H9 (cell line): Measurements from ENCODE around the gene OR10H1. TPM values are rescaled to one million over a fixed set of nuclear protein-coding genes. Genes with fewer than 3 reads are reported as not detected.

Source experiments
- DNase-seq: peaks from one replicate; pipeline ENCODE4 v3.0.0-alpha.2; 2017
- H2AFZ ChIP-seq: one replicate; pipeline ENCODE4 v1.6.1; 2013; ENCODE audit warnings: mild to moderate bottlenecking, low read length, control low read depth, moderate library complexity
- H2AK5ac ChIP-seq: 2 replicates; pipeline ENCODE4 v1.6.1; 2013; ENCODE audit warnings: low read length, control low read depth, mixed read lengths; ENCODE audit not compliant: insufficient read length
- H2BK120ac ChIP-seq: one replicate; pipeline ENCODE4 v1.6.1; 2013; ENCODE audit warnings: low read depth, mild to moderate bottlenecking, low read length, control low read depth, inconsistent platforms; ENCODE audit not compliant: poor library complexity, severe bottlenecking
- H2BK12ac ChIP-seq: 2 replicates; pipeline ENCODE4 v1.6.1; 2013; ENCODE audit warnings: low read length, control low read depth, mixed read lengths, low read depth; ENCODE audit not compliant: insufficient read length
- H2BK15ac ChIP-seq: 2 replicates; pipeline ENCODE4 v1.6.1; 2013; ENCODE audit warnings: low read depth, low read length, control low read depth
- H2BK20ac ChIP-seq: one replicate; pipeline ENCODE4 v1.6.1; 2013; ENCODE audit warnings: low read depth, mild to moderate bottlenecking, low read length, control low read depth, inconsistent platforms; ENCODE audit not compliant: poor library complexity, severe bottlenecking
- H2BK5ac ChIP-seq: 2 replicates; pipeline ENCODE4 v1.6.1; 2013; ENCODE audit warnings: low read length, control low read depth, mixed read lengths; ENCODE audit not compliant: insufficient read length
- H3K14ac ChIP-seq: 2 replicates; pipeline ENCODE4 v1.6.1; 2013; ENCODE audit warnings: low read length, control low read depth; ENCODE audit not compliant: insufficient read depth
- H3K18ac ChIP-seq: 2 replicates; pipeline ENCODE4 v1.6.1; 2013; ENCODE audit warnings: low read depth, mild to moderate bottlenecking, mixed read lengths, low read length, control low read depth; ENCODE audit not compliant: insufficient read length
- H3K23ac ChIP-seq: 2 replicates; pipeline ENCODE4 v1.6.1; 2013; ENCODE audit warnings: low read length, control low read depth, mixed read lengths, low read depth; ENCODE audit not compliant: insufficient read length
- H3K23me2 ChIP-seq: 2 replicates; pipeline ENCODE4 v1.6.1; 2013; ENCODE audit warnings: low read depth, mild to moderate bottlenecking, mixed read lengths, low read length, control low read depth; ENCODE audit not compliant: insufficient read length, poor library complexity, severe bottlenecking
- H3K27ac ChIP-seq: 2 replicates; pipeline ENCODE4 v1.5.1; 2013; ENCODE audit warnings: low read length, control low read depth, mixed read lengths, low read depth; ENCODE audit not compliant: insufficient read length
- H3K27me3 ChIP-seq: 2 replicates; pipeline ENCODE4 v1.6.1; 2013; ENCODE audit warnings: low read length, control low read depth, inconsistent platforms; ENCODE audit not compliant: insufficient read depth
- H3K4ac ChIP-seq: 2 replicates; pipeline ENCODE4 v1.6.1; 2013; ENCODE audit warnings: low read depth, mild to moderate bottlenecking, control low read depth, inconsistent platforms, low read length, moderate library complexity
- H3K4me1 ChIP-seq: 2 replicates; pipeline ENCODE4 v1.6.1; 2013; ENCODE audit warnings: low read length, control low read depth, inconsistent platforms; ENCODE audit not compliant: insufficient read depth
- H3K4me2 ChIP-seq: 2 replicates; pipeline ENCODE4 v1.6.1; 2013; ENCODE audit warnings: low read length, control low read depth, mixed read lengths; ENCODE audit not compliant: insufficient read length, insufficient read depth
- H3K56ac ChIP-seq: 2 replicates; pipeline ENCODE4 v1.6.1; 2013; ENCODE audit warnings: low read depth, mild to moderate bottlenecking, mixed read lengths, low read length, control low read depth; ENCODE audit not compliant: insufficient read length
- H3K79me1 ChIP-seq: 2 replicates; pipeline ENCODE4 v1.6.1; 2013; ENCODE audit warnings: low read depth, mild to moderate bottlenecking, moderate library complexity, low read length, control low read depth, inconsistent platforms; ENCODE audit not compliant: insufficient read depth, poor library complexity, severe bottlenecking
- H3K79me2 ChIP-seq: 2 replicates; pipeline ENCODE4 v1.6.1; 2013; ENCODE audit warnings: low read length, control low read depth, inconsistent platforms; ENCODE audit not compliant: insufficient read depth
- H3K9ac ChIP-seq: 2 replicates; pipeline ENCODE4 v1.6.1; 2013; ENCODE audit warnings: low read length, control low read depth, mixed read lengths; ENCODE audit not compliant: insufficient read length; ENCODE audit errors: extremely low read depth
- H3K9me3 ChIP-seq: one replicate; pipeline ENCODE4 v1.6.1; 2013; ENCODE audit warnings: low read depth, low read length, inconsistent platforms; ENCODE audit not compliant: control insufficient read depth
- H3T11ph ChIP-seq: one replicate; pipeline ENCODE4 v1.6.1; 2013; ENCODE audit warnings: mild to moderate bottlenecking, low read length, control low read depth, inconsistent platforms
- H4K20me1 ChIP-seq: one replicate; pipeline ENCODE4 v1.6.1; 2013; ENCODE audit not compliant: control insufficient read depth, insufficient read length, insufficient read depth
- H4K5ac ChIP-seq: 2 replicates; pipeline ENCODE4 v1.6.1; 2013; ENCODE audit warnings: low read depth, mild to moderate bottlenecking, mixed read lengths, low read length, control low read depth; ENCODE audit not compliant: insufficient read length
- H4K8ac ChIP-seq: replicated peaks from 2 replicates; pipeline ENCODE4 v1.6.1; 2013; ENCODE audit warnings: low read length, control low read depth, mixed read lengths, low read depth; ENCODE audit not compliant: insufficient read length
- H4K91ac ChIP-seq: 2 replicates; pipeline ENCODE4 v1.6.1; 2013; ENCODE audit warnings: low read depth, mild to moderate bottlenecking, moderate library complexity, mixed read lengths, low read length, control low read depth; ENCODE audit not compliant: insufficient read length
- H3K27ac Mint-ChIP-seq, 3 experiments: 2 replicates in 2 of 3; 3 replicates in 1 of 3; pipeline ENCODE4 v1.8.0; 2020 to 2021; ENCODE audit warnings: mixed read lengths in 3 of 3, mild to moderate bottlenecking in 1 of 3, moderate library complexity in 1 of 3
- H3K27me3 Mint-ChIP-seq: 2 replicates; pipeline ENCODE4 v1.8.0; 2021; ENCODE audit warnings: low read depth, mild to moderate bottlenecking, moderate library complexity, mixed read lengths
- H3K36me3 Mint-ChIP-seq, 3 experiments: 2 replicates in 2 of 3; 3 replicates in 1 of 3; pipeline ENCODE4 v1.8.0; 2020 to 2021; ENCODE audit warnings: low read depth in 3 of 3, mixed read lengths in 3 of 3; ENCODE audit not compliant: insufficient read depth in 1 of 3
- H3K4me1 Mint-ChIP-seq, 2 experiments: 2 replicates each; pipeline ENCODE4 v1.8.0; 2020; ENCODE audit warnings: mixed read lengths in 2 of 2
- H3K4me3 Mint-ChIP-seq, 2 experiments: 2 replicates in 1 of 2; 3 replicates in 1 of 2; pipeline ENCODE4 v1.8.0; 2020 to 2021; ENCODE audit warnings: mild to moderate bottlenecking in 2 of 2, mixed read lengths in 2 of 2, moderate library complexity in 1 of 2
- H3K9me3 Mint-ChIP-seq, 2 experiments: 2 replicates in 1 of 2; 3 replicates in 1 of 2; pipeline ENCODE4 v1.8.0; 2020; ENCODE audit warnings: mild to moderate bottlenecking in 2 of 2, mixed read lengths in 2 of 2, moderate library complexity in 1 of 2
- CTCF ChIP-seq: fragments of 200-600 bp; sonication (generic); conservative IDR thresholded peaks from 3 replicates; pipeline ENCODE4 v1.8.0; 2021; ENCODE audit warnings: antibody characterized with exemption, mild to moderate bottlenecking
- WGBS: extraction: QIAGEN DNeasy Blood & Tissue Kit; methylation state at CpG from one replicate; pipeline ENCODE4 v1.1.7; 2013; ENCODE audit warnings: missing lambda C conversion rate, low lambda C conversion rate, mixed read lengths; ENCODE audit not compliant: insufficient read length; ENCODE audit errors: extremely low coverage; 5-methylcytosine and 5-hydroxymethylcytosine counted together
- total RNA-seq: library from RNA; stranded (reverse); gene quantifications from 2 replicates; pipeline ENCODE4 v1.2.1, GENCODE V29; 2021

The OR10H1 gene
- total RNA-seq, 1 experiment from 2014 or later = not detected

GRCh38 chr19:15864824-15865223 is 49.4 kb upstream of the OR10H1 start:
- no peak overlapping the region for H3K56ac ChIP-seq
- no peak overlapping the region for H2BK15ac ChIP-seq
- no CpG with 5 or more reads among the region's 5 CpGs for WGBS
- Mint-ChIP-seq H3K9me3 (peaks cover 85 to 91% of the 10 kb centered on the region in 2 experiments), H3K27ac (no peak overlapping the region), H3K36me3 (peaks cover 7 to 42% (median 24%) of the 10 kb centered on the region in 3 experiments; a peak in 6 of 7 replicates), H3K4me1 (no peaks in the 10 kb centered on the region), H3K27me3 (peaks cover 3% of the 10 kb centered on the region; the same call in 1 of the 2 replicates), H3K4me3 (no peak overlapping the region)
- H4K8ac ChIP-seq = no peak overlapping the region
- H3K14ac ChIP-seq = no peak overlapping the region
- H3K23me2 ChIP-seq = no peaks in the 10 kb centered on the region
- peaks cover 72% of the 10 kb centered on the region for H3K9me3 ChIP-seq
- H4K5ac ChIP-seq = no peak overlapping the region
- H2AFZ ChIP-seq = no peak overlapping the region
- no peak overlapping the region for H4K91ac ChIP-seq
- no peak for TF ChIP-seq CTCF
- no peak overlapping the region for H2BK20ac ChIP-seq
- no peak overlapping the region for H2BK12ac ChIP-seq
- no peak overlapping the region for H3T11ph ChIP-seq
- no peak overlapping the region for H2BK120ac ChIP-seq
- H3K4me2 ChIP-seq = no peak overlapping the region
- DNase-seq = no peak
- H3K23ac ChIP-seq = no peak overlapping the region
- no peak overlapping the region for H3K18ac ChIP-seq
- no peak overlapping the region for H3K27ac ChIP-seq
- H3K9ac ChIP-seq = no peak overlapping the region
- no peaks in the 10 kb centered on the region for H3K79me2 ChIP-seq
- H2BK5ac ChIP-seq = no peak overlapping the region
- H3K4me1 ChIP-seq = no peaks in the 10 kb centered on the region
- no peaks in the 10 kb centered on the region for H3K79me1 ChIP-seq
- H3K4ac ChIP-seq = no peak overlapping the region
- H2AK5ac ChIP-seq = no peak overlapping the region
- H3K27me3 ChIP-seq = no peaks in the 10 kb centered on the region
- no peaks in the 10 kb centered on the region for H4K20me1 ChIP-seq
